ENCODE measurements around the gene SLC36A3. TPM values are rescaled to one million over a fixed set of nuclear protein-coding genes. Genes with fewer than 3 reads are reported as not detected.

SLC36A3 gene
- total RNA-seq, 6 donors from 2014 or later = not detected

DNA sequence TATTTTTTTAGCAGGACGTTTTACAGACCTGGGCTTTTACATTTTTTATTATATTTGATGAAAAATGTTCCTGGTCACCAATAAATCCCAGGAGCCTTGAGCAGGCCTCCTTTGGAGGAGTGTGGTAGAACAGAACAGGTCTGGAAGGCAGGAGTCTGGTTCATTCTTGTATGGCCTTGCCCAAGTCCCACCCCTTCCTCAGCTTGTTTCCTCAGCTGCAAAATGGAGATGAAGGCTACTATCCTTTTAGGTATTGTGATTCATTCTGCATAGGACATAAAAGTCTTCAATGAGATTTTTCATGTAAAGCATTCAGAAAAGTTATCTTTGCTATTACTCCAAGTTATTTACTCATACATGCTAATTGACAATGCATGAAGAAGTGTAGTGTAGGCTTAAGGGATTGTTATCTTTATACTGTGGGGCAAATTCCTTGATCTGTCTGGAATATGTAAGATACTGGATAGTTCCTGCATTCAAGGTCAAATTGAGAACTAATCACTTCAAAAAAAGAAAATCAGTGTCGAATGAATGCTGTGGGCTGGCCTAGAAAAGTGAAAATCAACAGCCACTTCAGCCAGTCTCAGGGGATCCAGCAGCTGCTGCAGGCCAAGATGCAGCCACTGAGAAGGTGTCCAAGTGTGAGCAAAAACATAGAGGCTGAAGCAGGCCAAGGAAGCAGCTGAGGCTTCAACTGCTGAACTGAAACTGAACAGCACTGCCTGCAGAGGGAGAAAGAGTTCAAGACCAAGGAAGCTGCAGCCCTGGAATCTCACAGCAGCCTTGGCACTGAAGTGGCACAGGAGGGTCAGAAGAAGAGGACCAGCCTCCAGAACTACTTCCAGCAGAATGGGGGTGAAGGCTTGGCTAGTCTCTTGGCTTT is 15.5 kb upstream of the SLC36A3 start:
- ATAC-seq (ENCODE audit: low FRiP score in 2 of 2) (peak in 1 of 2 donors; percentile 55), DNase-seq (no peak)
- Histone ChIP-seq H3K4me1 (no peaks in the 10 kb centered on the region), H3K9me3 (no peaks in the 10 kb centered on the region), H3K4me3 (no peak overlapping the region), H3K27ac (no peak overlapping the region), H3K36me3 (no peaks in the 10 kb centered on the region), H3K27me3 (no peaks in the 10 kb centered on the region)
- WGBS, 2 donors = 68 to 69% methylated on average over 2 of the region's 2 CpGs
- TF ChIP-seq, protein P1, sequence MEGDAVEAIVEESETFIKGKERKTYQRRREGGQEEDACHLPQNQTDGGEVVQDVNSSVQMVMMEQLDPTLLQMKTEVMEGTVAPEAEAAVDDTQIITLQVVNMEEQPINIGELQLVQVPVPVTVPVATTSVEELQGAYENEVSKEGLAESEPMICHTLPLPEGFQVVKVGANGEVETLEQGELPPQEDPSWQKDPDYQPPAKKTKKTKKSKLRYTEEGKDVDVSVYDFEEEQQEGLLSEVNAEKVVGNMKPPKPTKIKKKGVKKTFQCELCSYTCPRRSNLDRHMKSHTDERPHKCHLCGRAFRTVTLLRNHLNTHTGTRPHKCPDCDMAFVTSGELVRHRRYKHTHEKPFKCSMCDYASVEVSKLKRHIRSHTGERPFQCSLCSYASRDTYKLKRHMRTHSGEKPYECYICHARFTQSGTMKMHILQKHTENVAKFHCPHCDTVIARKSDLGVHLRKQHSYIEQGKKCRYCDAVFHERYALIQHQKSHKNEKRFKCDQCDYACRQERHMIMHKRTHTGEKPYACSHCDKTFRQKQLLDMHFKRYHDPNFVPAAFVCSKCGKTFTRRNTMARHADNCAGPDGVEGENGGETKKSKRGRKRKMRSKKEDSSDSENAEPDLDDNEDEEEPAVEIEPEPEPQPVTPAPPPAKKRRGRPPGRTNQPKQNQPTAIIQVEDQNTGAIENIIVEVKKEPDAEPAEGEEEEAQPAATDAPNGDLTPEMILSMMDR (IDR thresholded peaks at IDR 0.05) = no peak
- TF ChIP-seq POLR2A (IDR thresholded peaks at IDR 0.05) (no peak), POLR2AphosphoS5 (IDR thresholded peaks at IDR 0.05) (no peak), EP300 (IDR thresholded peaks at IDR 0.05) (no peak)

DNA sequence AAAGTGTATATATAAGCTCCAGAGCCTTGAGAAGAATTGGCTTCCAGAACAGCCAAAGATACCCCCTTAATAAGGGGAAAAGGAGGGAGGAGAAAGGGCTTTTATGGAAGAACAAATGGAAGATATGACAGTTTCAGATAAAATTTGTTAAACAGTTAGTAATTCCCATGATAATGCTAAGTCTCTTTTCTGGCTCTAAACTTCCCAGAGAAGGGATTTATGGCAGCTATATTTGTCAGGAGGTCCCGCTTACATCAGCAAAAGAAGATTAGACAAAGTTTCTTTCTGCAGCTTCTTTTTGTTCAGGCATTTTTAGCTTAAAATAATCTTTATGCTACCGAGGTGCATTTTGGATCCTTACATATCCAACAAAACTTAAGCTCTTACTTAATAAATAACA is 14.3 kb upstream of the SLC36A3 start:
- H3K27ac ChIP-seq = no peak overlapping the region
- H3K36me3 ChIP-seq = no peaks in the 10 kb centered on the region
- no peaks in the 10 kb centered on the region for H3K4me1 ChIP-seq
- TF ChIP-seq POLR2A (IDR thresholded peaks at IDR 0.05) = no peak
- no peak for TF ChIP-seq POLR2AphosphoS5 (IDR thresholded peaks at IDR 0.05)
- TF ChIP-seq, protein P1 (IDR thresholded peaks at IDR 0.05) = no peak
- no peak for TF ChIP-seq EP300 (IDR thresholded peaks at IDR 0.05)
- H3K4me3 ChIP-seq = no peak overlapping the region
- ATAC-seq (ENCODE audit: low FRiP score in 2 of 2) (no peak), DNase-seq (no peak)
- no peaks in the 10 kb centered on the region for H3K27me3 ChIP-seq
- no peaks in the 10 kb centered on the region for H3K9me3 ChIP-seq
- WGBS, 2 donors = 78 to 80% methylated on average over 2 of the region's 2 CpGs

DNA sequence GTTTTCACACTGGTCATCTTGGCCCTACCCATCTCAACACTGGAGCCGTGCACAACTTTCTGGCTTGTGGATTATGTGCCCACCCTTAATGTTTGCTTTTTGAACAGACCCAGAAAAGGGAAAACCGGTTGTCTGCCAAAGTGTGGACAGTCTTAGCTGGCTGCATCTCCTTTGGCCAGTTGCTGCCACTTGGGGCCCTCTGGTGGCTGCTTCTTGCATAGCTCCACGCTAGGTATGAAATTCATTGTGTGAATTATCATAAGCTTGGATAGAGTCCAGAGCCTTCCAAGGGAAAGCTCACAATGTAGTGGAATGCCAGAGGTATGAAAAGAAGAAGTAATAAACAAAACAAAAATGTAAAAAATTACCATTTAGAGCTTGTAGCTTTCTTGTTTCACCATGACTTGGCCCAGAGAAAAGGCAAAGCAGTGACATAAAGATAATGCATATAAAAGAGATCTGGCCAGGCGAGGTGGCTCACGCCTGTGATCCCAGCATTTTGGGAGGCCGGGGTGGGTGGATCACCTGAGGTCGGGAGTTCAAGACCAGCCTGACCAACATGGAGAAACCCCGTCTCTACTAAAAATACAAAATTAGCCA is 12.5 kb upstream of the SLC36A3 start:
- WGBS, 2 donors = 45 to 55% methylated on average over 8 of the region's 8 CpGs
- ATAC-seq (ENCODE audit: low FRiP score in 2 of 2) = peak; percentile 86 to 88

DNA sequence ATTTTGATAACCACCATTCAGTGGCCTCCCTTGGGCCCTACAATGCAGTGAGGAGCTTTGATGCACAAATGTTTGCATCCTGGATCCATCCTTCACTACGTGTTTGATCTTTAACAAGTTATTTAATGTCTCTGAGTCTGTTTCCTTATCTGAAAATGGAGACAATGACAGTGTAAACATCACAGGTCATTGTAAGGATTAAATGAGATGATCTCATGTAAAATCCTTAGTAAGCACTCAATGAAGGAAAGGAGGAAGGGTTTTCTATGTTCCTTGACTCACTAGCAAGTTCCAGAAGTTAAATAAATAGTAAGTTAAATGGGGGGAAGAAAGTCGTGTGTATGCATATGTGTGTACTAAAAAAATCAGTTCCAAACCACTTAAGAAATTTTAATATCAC is 9.8 kb upstream of the SLC36A3 start:
- TF ChIP-seq, protein P1 (IDR thresholded peaks at IDR 0.05) = no peak
- TF ChIP-seq POLR2A (IDR thresholded peaks at IDR 0.05) = no peak
- no peak for TF ChIP-seq POLR2AphosphoS5 (IDR thresholded peaks at IDR 0.05)
- TF ChIP-seq EP300 (IDR thresholded peaks at IDR 0.05) = no peak
- no peaks in the 10 kb centered on the region for H3K36me3 ChIP-seq
- H3K27ac ChIP-seq = no peak overlapping the region
- no peaks in the 10 kb centered on the region for H3K9me3 ChIP-seq
- ATAC-seq (ENCODE audit: low FRiP score in 2 of 2) (no peak), DNase-seq (no peak)
- H3K4me3 ChIP-seq = no peak overlapping the region
- WGBS, 2 donors = 27 to 48% methylated on average over 2 of the region's 2 CpGs
- no peaks in the 10 kb centered on the region for H3K4me1 ChIP-seq
- no peaks in the 10 kb centered on the region for H3K27me3 ChIP-seq

More for the DNA sequence above, 12.5 kb upstream of the SLC36A3 start:
- Histone ChIP-seq H3K4me3 (no peak overlapping the region), H3K9me3 (no peaks in the 10 kb centered on the region), H3K36me3 (no peaks in the 10 kb centered on the region), H3K27me3 (no peaks in the 10 kb centered on the region), H3K4me1 (no peaks in the 10 kb centered on the region), H3K27ac (no peak overlapping the region)
- peak in 1 of 2 donors; percentile 80 for DNase-seq
- TF ChIP-seq EP300 (IDR thresholded peaks at IDR 0.05) = no peak
- TF ChIP-seq, protein P1 (IDR thresholded peaks at IDR 0.05) = peak; percentile 69 to 82 (median 76)

All from upper lobe of left lung (tissue), 6 donors.